NCI-H1092 treated with DMSO at 0.1 percent for 48 hours (cell line): ENCODE measurements around the gene PTPN11.
"Not testable (repeated sequence)": the region's sequence is repeated elsewhere in the genome, so short reads cannot be mapped to it uniquely, and the experiment has no call there.

Experiments
- DNase-seq: peaks from one replicate; lab custom pipeline; 2025; lab: John Stamatoyannopoulos, UW

The PTPN11 gene

DNA sequence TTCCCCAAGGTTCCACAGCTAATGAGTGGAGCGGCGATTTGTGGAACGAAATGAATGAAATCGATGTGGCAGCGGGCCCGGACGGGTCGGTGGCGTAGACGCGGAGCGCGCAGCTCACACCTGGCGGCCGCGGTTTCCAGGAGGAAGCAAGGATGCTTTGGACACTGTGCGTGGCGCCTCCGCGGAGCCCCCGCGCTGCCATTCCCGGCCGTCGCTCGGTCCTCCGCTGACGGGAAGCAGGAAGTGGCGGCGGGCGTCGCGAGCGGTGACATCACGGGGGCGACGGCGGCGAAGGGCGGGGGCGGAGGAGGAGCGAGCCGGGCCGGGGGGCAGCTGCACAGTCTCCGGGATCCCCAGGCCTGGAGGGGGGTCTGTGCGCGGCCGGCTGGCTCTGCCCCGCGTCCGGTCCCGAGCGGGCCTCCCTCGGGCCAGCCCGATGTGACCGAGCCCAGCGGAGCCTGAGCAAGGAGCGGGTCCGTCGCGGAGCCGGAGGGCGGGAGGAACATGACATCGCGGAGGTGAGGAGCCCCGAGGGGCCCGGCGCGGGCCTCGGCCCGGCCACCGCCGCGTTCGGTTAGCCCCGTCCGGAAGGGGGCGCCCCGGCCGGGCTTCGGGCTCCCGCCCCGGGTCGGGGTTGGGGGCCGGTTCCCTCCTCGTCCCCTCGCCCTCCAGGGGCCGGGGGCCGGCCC is at the start of gene PTPN11:
Gene PTPN11 (plus strand): TSS at position 340 of the 689 bp plus-strand sequence. CDS start 165 bp downstream, at position 505.
- DNase-seq: peak; percentile 72

DNA sequence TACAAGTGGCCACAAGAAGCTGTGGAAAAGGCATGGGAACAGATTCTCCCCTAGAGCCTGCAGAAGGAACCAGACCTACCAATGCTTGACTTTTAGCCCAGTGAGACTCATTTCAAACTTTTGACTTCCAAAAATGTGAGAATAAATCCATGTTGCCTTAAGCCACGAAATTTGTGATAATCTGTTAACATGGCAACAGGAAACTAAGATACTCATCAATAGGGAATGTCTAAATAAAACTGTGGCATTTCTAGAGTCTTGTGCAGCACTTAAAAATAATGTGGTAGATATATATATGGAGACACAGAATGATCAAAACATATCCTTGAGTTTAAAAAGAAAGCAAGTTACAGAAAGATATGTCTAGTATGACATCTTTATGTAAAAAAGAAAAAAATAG is 48.5 kb upstream of the PTPN11 start:
- no peak for DNase-seq

DNA sequence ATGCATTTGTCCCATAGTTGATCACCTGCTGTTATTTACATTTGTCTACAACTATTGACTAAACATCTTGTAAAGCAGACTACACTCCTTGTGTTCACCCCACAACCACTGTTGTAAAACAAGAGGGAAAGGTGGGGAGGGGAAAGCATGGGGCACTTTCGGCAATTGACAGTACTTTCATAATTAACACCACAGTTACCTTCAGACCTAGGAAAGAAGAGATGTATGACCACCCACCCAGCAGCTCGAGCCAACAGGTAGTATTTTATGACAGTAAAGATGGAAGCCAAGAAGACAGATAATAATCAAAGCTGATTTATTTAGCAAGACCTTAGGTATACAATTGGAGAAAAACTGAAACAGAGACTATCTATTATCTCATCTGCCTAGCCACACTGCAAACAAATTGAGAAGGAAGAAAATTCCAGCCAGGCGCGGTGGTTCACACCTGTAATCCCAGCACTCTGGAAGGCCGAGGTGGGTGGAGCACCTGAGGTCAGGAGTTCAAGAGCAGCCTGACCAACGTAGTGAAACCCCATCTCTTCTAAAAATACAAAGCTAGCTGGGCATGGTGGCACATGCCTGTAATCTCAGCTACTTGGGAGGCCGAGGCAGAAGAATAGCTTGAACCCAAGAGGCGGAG is 47.8 kb upstream of the PTPN11 start:
- DNase-seq: no peak

DNA sequence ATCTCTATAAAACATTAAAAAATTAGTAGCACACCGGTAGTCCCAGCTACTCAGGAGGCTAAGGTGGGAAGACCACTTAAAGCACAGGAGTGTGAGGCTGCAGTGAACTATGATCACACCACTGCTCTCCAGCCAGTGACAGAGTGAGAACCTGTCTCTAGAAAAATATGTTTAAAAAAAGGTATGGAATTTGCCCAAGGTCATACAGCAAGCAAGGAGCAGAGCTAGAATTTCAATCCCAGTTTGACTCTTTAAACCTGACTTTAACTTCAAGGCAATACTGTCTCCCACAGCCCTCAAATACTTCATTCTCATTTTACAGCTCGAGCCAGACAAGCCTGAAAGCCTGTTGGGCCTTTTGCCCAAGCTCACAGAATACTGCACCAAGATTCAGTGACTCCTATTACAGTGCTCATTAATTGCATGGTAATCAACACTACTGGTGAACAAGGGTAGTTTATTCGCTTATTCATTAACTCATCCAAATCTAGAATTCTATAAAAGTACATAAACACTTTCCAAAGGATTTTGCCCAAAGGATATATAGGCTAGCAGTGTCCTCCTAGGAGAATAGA is 44.5 kb upstream of the PTPN11 start:
- no peak for DNase-seq

DNA sequence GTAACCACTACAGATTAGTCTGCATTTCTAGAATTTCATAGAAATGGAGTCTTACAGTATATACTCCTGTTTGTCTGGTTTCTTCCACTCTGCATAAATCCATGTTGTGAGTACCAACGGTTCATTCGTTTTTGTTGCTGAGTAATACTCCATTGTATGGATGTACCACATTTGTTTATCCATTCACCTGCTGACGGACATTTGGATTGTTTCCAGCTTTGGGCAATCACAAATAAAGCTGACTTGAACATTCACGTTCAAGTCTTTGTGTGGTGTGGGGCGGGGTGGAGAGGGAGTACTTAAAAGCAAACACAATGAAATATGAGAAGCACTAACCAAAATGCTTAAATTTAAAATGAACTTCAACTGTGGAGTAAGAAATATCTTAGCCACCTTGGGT is 43.6 kb upstream of the PTPN11 start:
- no peak for DNase-seq

DNA sequence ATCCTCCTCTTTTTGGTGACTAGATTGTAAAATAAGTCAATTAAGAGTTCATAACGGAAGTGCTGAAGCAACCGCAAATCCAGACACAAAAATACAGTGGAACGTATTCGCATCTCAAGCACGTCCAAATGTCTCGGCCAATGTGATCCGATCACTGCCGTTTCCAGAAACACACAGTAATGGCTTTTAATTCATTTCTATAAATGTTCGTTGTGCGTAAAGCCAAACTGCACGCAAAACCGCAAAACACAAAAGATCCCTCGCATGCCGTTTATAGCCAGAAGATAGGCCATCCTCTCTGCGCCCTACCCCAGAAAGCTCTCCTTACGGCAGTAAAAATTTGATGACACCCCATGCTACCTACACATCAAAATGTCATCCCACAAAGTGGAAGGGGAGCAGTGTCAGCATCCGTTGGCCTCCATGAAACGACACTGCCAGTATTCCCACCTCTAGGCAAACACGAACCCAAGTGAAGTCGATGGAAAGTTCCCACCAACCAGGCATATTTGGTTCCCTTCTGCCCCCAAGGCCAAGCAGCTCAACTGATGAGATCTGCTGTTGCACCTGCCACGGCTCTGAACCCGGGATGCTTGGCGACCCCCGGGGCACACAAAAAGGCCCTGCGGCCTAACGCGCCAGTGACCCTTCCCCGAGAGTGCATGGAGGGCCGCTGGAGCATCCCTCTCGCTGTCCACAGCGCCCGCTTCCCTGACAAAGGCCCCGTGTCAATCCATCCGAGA is 37.9 kb upstream of the PTPN11 start:
- DNase-seq: peak; percentile 20

DNA sequence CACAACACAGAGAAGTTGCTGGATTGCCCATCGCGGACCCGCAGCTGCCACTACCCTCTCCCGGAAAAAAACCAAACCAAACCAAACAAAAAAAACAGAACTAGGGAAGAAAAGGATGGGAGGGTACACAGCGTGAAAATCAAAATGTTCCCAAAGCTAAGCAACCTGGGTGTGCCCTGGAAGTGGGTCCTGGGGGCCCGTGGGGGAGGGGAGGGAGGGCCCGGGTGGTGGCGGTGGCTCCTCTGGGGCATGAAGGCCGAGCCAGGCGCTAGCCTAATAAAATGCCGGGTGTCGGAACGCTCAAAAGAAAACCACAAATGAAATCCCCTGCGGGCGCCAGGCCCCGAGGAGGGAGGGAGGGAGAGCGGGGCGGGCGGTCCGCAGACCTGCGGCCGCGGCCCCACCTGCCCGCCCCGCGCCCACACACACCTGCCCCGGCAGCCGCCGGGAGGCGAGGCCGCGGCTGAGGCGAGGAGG is 37.3 kb upstream of the PTPN11 start:
- DNase-seq: peak; percentile 29

DNA sequence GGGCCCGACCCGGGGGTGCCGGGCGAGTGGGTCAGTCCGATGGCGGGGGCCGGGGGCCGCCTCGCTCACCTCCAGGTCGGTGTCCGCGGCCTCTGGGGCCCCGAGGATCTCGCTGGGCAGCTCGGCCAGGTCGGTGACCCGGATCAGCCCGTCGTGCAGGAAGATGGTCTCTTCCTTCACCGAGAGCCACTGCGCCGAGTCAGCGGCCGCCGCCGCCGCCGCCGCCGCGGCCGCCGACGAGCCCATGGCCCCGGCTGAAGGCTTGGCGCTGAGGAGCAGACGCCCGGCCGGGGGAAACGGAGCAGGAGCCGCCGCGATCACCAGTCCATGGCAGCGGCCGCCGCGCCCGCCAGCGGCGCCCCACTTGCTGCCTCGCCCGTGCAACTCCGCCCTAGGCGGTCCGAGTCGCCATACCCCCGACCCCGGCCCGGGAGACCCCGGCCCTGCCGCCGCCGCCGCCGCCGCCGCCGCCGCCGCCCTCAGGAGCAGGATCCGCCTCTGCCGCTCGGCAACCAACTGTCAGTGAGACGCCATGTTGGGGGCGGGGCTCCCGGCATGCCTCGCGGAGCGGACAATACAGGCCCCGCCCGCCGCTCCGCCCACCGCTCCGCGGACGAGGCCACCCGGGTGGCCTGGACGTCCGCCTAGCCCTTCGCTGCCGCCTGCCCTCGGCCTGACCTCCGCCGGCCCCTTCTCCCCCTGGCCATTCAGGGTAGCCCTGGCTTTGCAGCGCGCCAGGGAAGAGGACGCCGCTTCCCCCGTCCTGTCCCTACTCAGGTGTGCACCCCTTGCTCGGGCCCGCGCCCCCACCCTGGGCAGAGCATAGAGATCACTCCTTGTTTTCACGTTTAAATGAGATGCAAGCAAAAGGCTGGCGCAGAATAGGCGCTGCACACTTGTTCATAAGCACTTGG is 36.6 kb upstream of the PTPN11 start, which contains the start of gene HECTD4:
Gene HECTD4 (minus strand): TSS at position 549 of the 914 bp plus-strand sequence. CDS start 303 bp downstream, at position 246.
- peak; percentile 82 for DNase-seq

DNA sequence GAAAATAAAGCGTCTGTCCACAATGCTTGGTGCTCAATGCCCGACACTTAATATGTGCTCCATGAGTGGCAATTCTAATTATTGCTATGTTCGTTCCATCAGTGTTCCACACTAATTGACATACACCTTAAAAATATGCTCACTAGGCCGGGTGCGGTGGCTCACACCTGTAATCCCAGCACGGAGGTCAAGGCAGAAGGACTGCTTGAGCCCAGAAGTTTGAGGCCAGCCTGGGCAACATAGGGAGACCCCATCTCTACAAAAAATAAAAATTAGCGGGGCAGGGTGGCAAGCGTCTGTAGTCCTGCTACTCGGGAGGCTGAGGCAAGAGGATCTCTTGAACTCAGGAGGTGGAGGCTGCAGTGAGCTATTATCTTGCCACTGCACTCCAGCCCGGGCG is 35.9 kb upstream of the PTPN11 start:
- DNase-seq: no peak

DNA sequence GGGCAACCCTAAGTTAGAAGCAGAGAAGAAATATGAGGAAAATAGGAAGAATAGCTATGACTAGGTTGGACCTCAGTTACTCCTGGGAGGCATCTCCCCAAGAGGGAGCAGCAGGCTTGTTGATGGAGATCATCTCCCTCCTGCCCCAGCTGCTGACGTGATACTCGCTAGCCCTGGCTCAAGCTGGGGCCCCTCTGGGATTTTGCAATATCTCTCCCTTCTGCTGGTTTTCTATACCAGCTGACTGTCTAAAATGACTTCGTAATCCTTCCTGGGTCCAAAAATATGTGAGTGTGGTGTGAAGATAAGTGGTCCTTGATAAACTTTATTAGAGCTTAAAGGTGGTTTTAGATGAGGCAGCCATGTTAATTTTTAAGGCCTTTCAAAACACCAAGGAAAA is 32.0 kb upstream of the PTPN11 start:
- DNase-seq: no peak

DNA sequence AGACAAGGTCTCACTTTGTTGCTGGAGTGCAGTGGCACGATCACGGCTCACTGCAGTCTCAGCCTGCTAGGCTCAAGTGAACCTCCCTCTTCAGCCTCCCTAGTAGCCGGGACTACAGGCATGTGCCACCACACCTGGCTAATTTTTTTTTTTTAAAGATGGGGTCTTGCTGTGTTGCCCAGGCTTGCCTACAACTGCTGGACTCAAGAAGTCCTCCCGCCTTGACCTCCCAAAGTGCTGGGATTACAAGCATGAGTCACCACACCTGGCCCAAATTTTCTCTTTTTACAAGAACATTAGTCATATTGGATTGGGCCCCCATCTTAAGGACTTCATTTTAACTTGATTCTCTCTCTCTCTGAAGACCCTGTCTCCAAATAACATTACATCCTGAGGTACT is 29.5 kb upstream of the PTPN11 start:
- no peak for DNase-seq

DNA sequence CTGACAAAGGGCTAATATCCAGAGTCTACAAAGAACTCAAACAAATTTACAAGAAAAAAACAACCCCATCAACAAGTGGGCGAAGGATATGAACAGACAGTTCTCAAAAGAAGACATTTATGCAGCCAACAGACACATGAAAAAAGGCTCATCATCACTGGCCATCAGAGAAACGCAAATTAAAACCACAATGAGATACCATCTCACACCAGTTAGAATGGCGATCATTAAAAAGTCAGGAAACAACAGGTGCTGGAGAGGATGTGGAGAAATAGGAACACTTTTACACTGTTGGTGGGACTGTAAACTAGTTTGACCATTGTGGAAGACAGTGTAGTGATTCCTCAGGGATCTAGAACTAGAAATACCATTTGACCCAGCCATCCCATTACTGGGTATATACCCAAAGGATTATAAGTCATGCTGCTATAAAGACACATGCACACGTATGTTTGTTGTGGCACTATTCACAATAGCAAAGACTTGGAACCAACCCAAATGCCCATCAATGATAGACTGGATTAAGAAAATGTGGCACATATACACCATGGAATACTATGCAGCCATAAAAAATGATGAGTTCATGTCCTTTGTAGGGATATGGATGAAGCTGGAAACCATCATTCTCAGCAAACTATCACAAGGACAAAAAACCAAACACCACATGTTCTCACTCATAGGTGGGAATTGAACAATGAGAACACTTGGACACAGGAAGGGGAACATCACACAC is 28.7 kb upstream of the PTPN11 start:
- not testable (repeated sequence) for DNase-seq

DNA sequence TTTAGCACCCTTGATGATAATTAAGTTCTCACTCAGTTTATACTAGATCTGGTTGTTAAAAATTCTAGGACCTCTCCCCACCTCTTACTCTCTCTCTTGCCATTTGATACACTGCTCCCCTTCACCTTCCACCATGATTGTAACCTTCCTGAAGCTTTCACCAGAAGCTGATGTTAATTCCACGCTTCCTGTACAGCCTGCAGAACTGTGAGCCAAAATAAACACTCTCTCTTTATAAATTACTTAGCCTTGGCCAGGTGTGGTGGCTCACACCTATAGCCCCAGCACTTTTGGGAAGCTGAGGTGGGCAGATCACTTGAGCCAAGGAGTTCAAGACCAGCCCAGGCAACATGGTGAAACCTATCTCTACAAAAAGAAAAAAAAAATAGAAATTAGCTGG is 25.4 kb upstream of the PTPN11 start:
- DNase-seq: no peak

DNA sequence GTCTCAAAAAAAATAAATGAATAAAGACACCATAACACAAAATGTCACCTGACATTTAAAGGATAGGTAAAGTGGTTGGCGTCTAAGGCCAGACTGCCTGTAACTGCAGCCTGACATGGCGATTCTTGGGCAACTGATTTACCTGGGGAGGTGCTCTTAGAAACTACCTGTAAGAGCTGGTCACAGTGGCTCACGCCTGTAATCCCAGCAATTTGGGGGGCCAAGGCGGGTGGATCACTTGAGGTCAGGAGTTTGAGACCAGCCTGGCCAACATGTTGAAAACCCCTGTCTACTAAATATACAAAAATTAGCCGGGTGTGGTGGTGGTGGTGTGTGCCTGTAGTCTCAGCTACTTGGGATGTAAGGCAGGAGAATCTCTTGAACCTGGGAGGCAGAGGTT is 17.7 kb upstream of the PTPN11 start:
- no peak for DNase-seq

DNA sequence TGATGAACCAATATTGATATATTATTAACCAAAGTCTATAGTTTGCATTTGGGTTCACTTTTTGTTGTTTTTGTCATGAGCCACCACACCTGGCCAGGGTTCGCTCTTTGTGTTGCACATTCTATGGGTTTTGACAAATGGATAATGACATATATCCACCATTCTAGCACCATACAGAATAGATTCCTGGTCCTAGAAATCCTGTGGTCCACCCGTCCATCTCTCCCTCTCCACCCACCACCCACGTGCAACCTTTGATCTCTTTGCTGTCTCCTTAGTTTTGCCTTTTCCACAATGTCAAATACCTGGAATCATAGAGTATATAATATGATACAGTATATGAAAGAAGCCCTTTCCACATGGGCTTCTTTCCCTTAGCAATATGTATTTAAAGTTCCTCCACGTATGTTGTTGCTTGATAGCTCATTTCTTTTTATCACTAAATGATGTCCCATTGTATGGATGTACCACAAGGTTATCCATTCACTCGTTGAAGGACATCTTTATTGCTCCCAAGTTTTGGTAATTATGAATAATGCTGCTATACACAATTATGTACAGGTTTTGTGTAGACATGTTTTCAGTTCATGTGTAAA is 16.7 kb upstream of the PTPN11 start:
- DNase-seq: no peak

DNA sequence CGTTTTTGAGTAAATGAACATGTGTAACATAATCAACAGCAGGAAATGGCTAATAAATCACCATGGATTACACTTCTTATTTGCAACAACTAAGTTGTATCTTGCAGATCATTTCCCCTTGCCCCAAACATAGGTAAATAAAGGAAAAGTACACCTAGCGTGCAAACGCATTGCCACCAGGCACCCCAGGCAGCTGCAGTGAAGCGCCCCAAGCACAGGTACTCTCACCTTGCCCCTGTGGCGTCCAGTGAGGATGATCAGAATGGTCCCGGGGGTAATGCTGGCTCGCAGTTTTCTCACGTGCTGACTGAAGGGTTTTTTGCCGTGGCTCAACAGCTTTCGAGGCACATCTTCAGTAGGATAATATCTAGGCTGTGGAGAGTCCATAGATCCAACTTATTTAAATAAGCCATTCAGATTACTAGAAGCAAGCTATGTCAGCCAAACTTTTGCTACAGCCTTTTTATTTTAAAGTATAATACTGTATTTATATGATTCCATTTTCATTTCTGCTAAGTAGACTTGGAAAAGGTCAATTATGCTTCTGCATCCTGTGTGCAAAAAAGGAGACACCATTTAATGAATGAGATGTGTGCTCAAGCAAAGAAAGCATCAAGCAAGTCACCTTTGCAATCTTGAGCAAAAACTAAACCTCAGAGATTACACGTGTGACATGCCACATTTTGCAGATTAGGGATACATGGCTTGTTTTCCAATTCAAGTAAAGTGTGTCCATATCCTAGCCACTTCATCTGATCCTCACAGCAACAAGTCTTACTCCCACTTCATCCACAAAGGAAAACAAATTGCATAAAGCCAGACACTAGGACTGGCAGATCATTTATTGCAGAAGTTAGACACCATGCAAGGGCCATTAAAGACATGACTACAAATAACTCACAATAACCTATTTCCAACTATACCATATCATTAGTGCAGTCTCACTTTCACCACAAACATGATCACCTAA is 11.9 kb upstream of the PTPN11 start:
- DNase-seq: no peak

DNA sequence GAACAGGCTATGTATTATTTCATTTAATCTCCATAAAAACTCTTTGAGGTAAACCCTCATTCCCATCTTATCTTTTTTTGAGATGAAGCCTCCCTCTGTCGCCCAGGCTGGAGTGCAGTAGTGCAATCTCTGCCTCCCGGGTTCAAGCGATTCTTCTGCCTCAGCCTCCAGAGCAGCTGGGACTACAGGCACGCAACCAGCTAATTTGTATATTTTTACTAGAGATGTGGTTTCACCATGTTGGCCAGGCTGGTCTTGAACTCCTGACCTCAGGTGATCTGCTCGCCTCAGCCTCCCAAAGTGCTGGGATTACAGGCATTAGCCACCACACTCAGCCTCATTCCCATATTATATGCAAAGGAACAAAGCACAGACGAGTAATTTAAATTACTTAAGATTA is 11.1 kb upstream of the PTPN11 start:
- DNase-seq: not testable (repeated sequence)

DNA sequence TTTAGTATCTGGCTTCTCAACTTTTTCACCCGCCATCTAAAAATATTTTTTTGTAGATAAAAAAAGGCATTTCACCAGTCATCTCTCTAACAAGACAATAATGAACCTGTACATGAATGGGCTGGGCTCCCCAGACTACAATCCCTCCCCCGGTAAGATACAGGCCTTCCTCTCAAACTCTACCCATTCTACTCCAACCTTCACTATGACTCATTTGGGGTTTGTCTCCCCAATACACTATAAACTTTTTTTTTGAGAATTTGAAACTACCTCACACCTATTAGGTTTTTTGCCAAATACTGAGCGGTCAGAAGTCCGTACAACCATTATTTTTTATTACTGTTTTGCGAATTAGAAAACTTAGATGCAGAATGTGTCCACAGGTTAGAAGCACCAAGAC is 10.1 kb upstream of the PTPN11 start:
- DNase-seq: no peak
